Endodermal cell (in vitro differentiated cells): ENCODE measurements around the gene NATD1. TPM values are rescaled to one million over a fixed set of nuclear protein-coding genes. Genes with fewer than 3 reads are reported as not detected.
A peak's percentile ranks its signal among the peaks of the same experiment; 100 is the strongest.

ENCODE experiments used
- DNase-seq: peaks from one replicate; pipeline ENCODE4 v3.0.0-alpha.2; 2017
- H3K27ac ChIP-seq: 2 replicates; pipeline ENCODE4 v1.5.1; 2013; ENCODE audit warnings: mild to moderate bottlenecking, low read depth, low read length, moderate library complexity
- H3K27me3 ChIP-seq: 2 replicates; pipeline ENCODE4 v1.6.1; 2013; ENCODE audit warnings: mild to moderate bottlenecking, low read length, moderate library complexity; ENCODE audit not compliant: insufficient read depth, control insufficient read depth, poor library complexity, severe bottlenecking
- H3K36me3 ChIP-seq: 2 replicates; pipeline ENCODE4 v1.7.0; 2013; ENCODE audit warnings: mild to moderate bottlenecking, low read length, moderate library complexity; ENCODE audit not compliant: control insufficient read depth, insufficient read depth
- H3K4me1 ChIP-seq: one replicate; pipeline ENCODE4 v1.7.0; 2013; ENCODE audit warnings: low read length; ENCODE audit not compliant: control insufficient read depth, insufficient read depth
- H3K4me3 ChIP-seq: 2 replicates; pipeline ENCODE4 v1.5.1; 2013; ENCODE audit warnings: mild to moderate bottlenecking, low read length, moderate library complexity
- H3K9ac ChIP-seq: 2 replicates; pipeline ENCODE4 v1.6.1; 2013; ENCODE audit warnings: mild to moderate bottlenecking, low read length, moderate library complexity; ENCODE audit not compliant: poor library complexity, severe bottlenecking; ENCODE audit errors: extremely low read depth
- H3K9me3 ChIP-seq: 2 replicates; pipeline ENCODE4 v1.6.1; 2013; ENCODE audit warnings: mild to moderate bottlenecking, low read length, moderate library complexity; ENCODE audit not compliant: control insufficient read depth
- H3K27ac Mint-ChIP-seq: 2 replicates; pipeline ENCODE4 v1.8.0; 2020; ENCODE audit warnings: mixed read lengths
- H3K27me3 Mint-ChIP-seq: 2 replicates; pipeline ENCODE4 v1.8.0; 2021; ENCODE audit warnings: mild to moderate bottlenecking, mixed read lengths; ENCODE audit not compliant: insufficient read depth
- H3K36me3 Mint-ChIP-seq: 2 replicates; pipeline ENCODE4 v1.8.0; 2020; ENCODE audit warnings: low read depth, mixed read lengths
- H3K4me1 Mint-ChIP-seq: 2 replicates; pipeline ENCODE4 v1.8.0; 2020; ENCODE audit warnings: mixed read lengths
- H3K4me3 Mint-ChIP-seq: 2 replicates; pipeline ENCODE4 v1.8.0; 2020; ENCODE audit warnings: mild to moderate bottlenecking, moderate library complexity, mixed read lengths
- H3K9me3 Mint-ChIP-seq: 2 replicates; pipeline ENCODE4 v1.8.0; 2020; ENCODE audit warnings: mild to moderate bottlenecking, mixed read lengths
- whole genome bisulfite sequencing, 2 experiments: methylation state at CpG; one replicate each; pipeline versions ENCODE4 v1.1.5 to v1.1.7; 2013; ENCODE audit warnings: missing lambda C conversion rate in 2 of 2, mixed read lengths in 1 of 2; ENCODE audit not compliant: insufficient coverage in 1 of 2, insufficient read length in 1 of 2; 5-methylcytosine and 5-hydroxymethylcytosine counted together
- total RNA-seq, 2 donors: library from RNA; stranded (reverse); fragmentation: NEBNext Ultra II Directional in 1 of 2; extraction: Animal tissue kit (Norgen Biotek cat#: 25700) in 1 of 2; gene quantifications; 2 replicates in 1 of 2; 3 replicates in 1 of 2; pipeline ENCODE4 v1.2.1, GENCODE V29; 2021
- TF ChIP-seq, protein P1 (sequence below): fragments of 200-600 bp; sonication (generic); conservative IDR thresholded peaks from 2 replicates; pipeline ENCODE4 v1.5.0; 2021; ENCODE audit warnings: antibody characterized with exemption, mild to moderate bottlenecking

Gene NATD1
- total RNA-seq, 2 donors from 2014 or later = 12.2 to 17.2 TPM

DNA sequence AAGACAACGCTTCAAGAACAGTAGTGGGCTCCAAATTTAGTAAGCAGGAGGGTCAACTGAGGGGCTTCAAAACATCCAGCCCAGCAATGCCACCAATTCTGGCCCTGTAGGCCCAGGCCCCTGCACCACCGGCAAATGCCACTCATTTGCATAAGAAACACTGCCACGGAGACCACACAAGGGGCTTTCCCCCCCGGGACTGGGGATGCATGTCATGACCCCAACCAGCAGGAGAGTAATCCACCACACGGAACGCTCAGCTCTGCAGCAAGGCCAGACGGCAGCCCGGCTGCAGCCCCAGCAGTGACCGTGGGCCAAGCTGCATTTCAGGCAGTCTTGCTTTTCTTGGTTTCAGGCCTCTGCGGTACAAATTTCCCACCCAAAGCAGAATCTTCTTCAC lies 53.4 kb downstream of the NATD1 start:
- peak; percentile 72 for DNase-seq
- H3K36me3 ChIP-seq = peaks cover 44% of the 10 kb centered on the region
- peaks cover 29% of the 10 kb centered on the region for H3K36me3 Mint-ChIP-seq
- TF ChIP-seq, protein P1, sequence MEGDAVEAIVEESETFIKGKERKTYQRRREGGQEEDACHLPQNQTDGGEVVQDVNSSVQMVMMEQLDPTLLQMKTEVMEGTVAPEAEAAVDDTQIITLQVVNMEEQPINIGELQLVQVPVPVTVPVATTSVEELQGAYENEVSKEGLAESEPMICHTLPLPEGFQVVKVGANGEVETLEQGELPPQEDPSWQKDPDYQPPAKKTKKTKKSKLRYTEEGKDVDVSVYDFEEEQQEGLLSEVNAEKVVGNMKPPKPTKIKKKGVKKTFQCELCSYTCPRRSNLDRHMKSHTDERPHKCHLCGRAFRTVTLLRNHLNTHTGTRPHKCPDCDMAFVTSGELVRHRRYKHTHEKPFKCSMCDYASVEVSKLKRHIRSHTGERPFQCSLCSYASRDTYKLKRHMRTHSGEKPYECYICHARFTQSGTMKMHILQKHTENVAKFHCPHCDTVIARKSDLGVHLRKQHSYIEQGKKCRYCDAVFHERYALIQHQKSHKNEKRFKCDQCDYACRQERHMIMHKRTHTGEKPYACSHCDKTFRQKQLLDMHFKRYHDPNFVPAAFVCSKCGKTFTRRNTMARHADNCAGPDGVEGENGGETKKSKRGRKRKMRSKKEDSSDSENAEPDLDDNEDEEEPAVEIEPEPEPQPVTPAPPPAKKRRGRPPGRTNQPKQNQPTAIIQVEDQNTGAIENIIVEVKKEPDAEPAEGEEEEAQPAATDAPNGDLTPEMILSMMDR = no peak
- H3K9ac ChIP-seq = no peak overlapping the region
- no peaks in the 10 kb centered on the region for H3K27me3 ChIP-seq
- no peak overlapping the region for H3K27ac ChIP-seq
- H3K4me3 Mint-ChIP-seq = no peak overlapping the region
- H3K4me1 Mint-ChIP-seq = peaks cover 30% of the 10 kb centered on the region
- 44 to 69% methylated on average over 10 of the region's 10 CpGs for WGBS, 2 experiments
- peak overlapping the region; percentile 25 for H3K27ac Mint-ChIP-seq
- H3K27me3 Mint-ChIP-seq = no peaks in the 10 kb centered on the region
- no peak overlapping the region for H3K4me3 ChIP-seq
- peaks cover 10% of the 10 kb centered on the region for H3K4me1 ChIP-seq
- H3K9me3 Mint-ChIP-seq = no peaks in the 10 kb centered on the region
- H3K9me3 ChIP-seq = no peaks in the 10 kb centered on the region

DNA sequence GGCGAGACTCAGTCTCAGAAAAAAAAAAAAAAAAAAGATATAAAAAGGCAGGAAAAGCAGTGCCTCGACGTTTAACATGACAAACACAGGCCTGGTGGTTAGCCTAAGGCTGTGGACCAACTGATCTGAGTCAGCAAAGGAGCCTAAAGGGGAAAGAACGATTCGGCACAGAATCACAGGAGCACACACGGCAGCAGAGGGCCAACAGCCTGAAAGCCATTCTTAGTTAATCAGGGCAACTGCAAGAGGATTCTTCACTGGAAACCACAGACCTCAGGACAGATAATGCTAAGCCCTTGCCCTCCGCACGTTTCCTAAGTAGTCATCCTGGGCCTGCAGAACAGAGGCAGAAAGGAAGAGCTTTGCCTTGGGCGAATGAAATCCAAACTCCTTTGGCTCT lies 53.9 kb downstream of the NATD1 start:
- peak; percentile 69 for DNase-seq
- Mint-ChIP-seq H3K36me3 (peaks cover 29% of the 10 kb centered on the region), H3K4me3 (no peak overlapping the region), H3K27me3 (no peaks in the 10 kb centered on the region), H3K4me1 (peaks cover 26% of the 10 kb centered on the region), H3K9me3 (no peaks in the 10 kb centered on the region), H3K27ac (peak overlapping the region; percentile 70)
- H3K4me3 ChIP-seq = no peak overlapping the region
- H3K9me3 ChIP-seq = no peaks in the 10 kb centered on the region
- no peaks in the 10 kb centered on the region for H3K27me3 ChIP-seq
- no peak overlapping the region for H3K9ac ChIP-seq
- H3K27ac ChIP-seq = peak overlapping the region; percentile 53
- TF ChIP-seq, protein P1 = no peak
- H3K4me1 ChIP-seq = peaks cover 10% of the 10 kb centered on the region
- WGBS, 2 experiments = 67 to 68% methylated on average over 6 to 9 of the region's 9 CpGs
- H3K36me3 ChIP-seq = peaks cover 44% of the 10 kb centered on the region

DNA sequence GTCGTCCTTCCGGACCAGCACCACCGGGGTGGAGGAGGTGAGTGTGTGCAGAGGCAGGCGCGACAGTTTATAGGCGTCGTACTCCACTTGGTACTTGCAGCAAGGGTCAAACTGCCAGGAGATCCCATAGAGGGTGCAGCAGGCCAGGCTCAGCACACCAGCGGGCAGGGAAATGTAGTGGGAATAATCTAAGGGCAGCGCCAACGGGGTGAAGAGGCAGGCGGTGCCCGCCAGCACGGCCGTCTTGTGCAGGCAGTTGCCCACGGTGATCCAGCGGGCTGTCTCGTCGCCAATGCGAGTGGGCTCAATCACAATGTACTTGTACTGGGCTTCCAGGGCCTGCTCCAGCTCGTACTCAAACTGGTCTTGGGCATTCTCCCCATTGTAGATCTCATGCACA lies 54.8 kb downstream of the NATD1 start:
- H3K4me1 Mint-ChIP-seq = peaks cover 26% of the 10 kb centered on the region
- DNase-seq = no peak
- no peaks in the 10 kb centered on the region for H3K9me3 Mint-ChIP-seq
- no peak overlapping the region for H3K27ac ChIP-seq
- H3K27me3 Mint-ChIP-seq = no peaks in the 10 kb centered on the region
- peaks cover 53% of the 10 kb centered on the region for H3K36me3 ChIP-seq
- no peaks in the 10 kb centered on the region for H3K27me3 ChIP-seq
- peaks cover 10% of the 10 kb centered on the region for H3K4me1 ChIP-seq
- H3K9me3 ChIP-seq = no peaks in the 10 kb centered on the region
- H3K27ac Mint-ChIP-seq = peak overlapping the region; percentile 28
- no peak overlapping the region for H3K4me3 ChIP-seq
- TF ChIP-seq, protein P1 = no peak
- 96 to 97% methylated on average over 17 to 20 of the region's 20 CpGs for WGBS, 2 experiments
- H3K4me3 Mint-ChIP-seq = no peak overlapping the region
- no peak overlapping the region for H3K9ac ChIP-seq
- peaks cover 32% of the 10 kb centered on the region for H3K36me3 Mint-ChIP-seq
